ENCODE measurements around the gene SPESP1. TPM values are rescaled to one million over a fixed set of nuclear protein-coding genes. Genes with fewer than 3 reads are reported as not detected.

Gene SPESP1
- total and polyA plus RNA-seq, 9 of the 15 experiments (the other 6 are each of a cell fraction or from before 2014, with no cell fraction given) = not detected

- ATAC-seq (no peak), FAIRE-seq (no peak), DNase-seq (ENCODE audit: extremely low read depth in 1 of 4, low spot score in 3 of 4) (no peak)
- Histone ChIP-seq H3K9me3 (replicated peaks; ENCODE audit: control insufficient read depth, insufficient read depth, low read depth, low read length) (no peaks in the 10 kb centered on the region), H3K9me1 (ENCODE audit: control insufficient read depth, insufficient read depth, low read length) (no peaks in the 10 kb centered on the region), H3K9ac (ENCODE audit: insufficient read depth in 1 of 2, low read depth in 2 of 2, low read length in 2 of 2) (no peak overlapping the region), H4K20me1 (replicated peaks; ENCODE audit: control insufficient read depth, insufficient read depth, low read length) (no peaks in the 10 kb centered on the region), H3K4me3 (no peak overlapping the region), H2AFZ (ENCODE audit: low read depth, low read length) (no peak overlapping the region), H3K27ac (ENCODE audit: extremely low read depth, low read depth, low read length) (no peak overlapping the region), H3K4me1 (replicated peaks in 1 of 2; ENCODE audit: control insufficient read depth in 2 of 2, insufficient read depth in 2 of 2, low read length in 2 of 2) (no peaks in the 10 kb centered on the region), H3K36me3 (ENCODE audit: control insufficient read depth, insufficient read depth, low read length) (no peaks in the 10 kb centered on the region), H3K27me3 (ENCODE audit: control insufficient read depth in 2 of 2, insufficient read depth in 2 of 2, low read length in 2 of 2) (peaks cover 2 to 4% of the 10 kb centered on the region in 2 experiments; a peak in 4 of 5 replicates), H3K4me2 (ENCODE audit: insufficient read depth, low read length) (no peak overlapping the region), H3K79me2 (ENCODE audit: control insufficient read depth, insufficient read depth, low read length) (no peaks in the 10 kb centered on the region)
- ChIA-PET POLR2A (no interaction called here), CTCF (ENCODE audit: low intra/inter-chr PET ratio) (no interaction called here)
- WGBS (ENCODE audit: insufficient coverage, low coverage, missing lambda C conversion rate) = 0% methylated on average over 2 of the region's 2 CpGs
- TF ChIP-seq ZC3H8 (IDR thresholded peaks at IDR 0.05) (no peak), CTBP1 (IDR thresholded peaks at IDR 0.05; ENCODE audit: borderline replicate concordance) (no peak), ZC3H11A (IDR thresholded peaks at IDR 0.05; ENCODE audit: low read depth, low read length) (no peak), TOE1 (IDR thresholded peaks at IDR 0.05; ENCODE audit: borderline replicate concordance) (no peak), TOE1 (CRISPR knock-in tag; IDR thresholded peaks at IDR 0.05; ENCODE audit: borderline replicate concordance, low read depth) (no peak), ZNF785 (CRISPR knock-in tag; IDR thresholded peaks at IDR 0.05) (no peak), FOXA3 (CRISPR knock-in tag; conservative IDR thresholded peaks at IDR 0.05 in 1 of 2, IDR thresholded peaks at IDR 0.05 in 1 of 2) (no peak), NFIC (IDR thresholded peaks at IDR 0.05) (no peak)
- intact Hi-C loops (cut with micrococcal nuclease) = no loop called here
- in situ Hi-C loops (cut with MboI) = no loop called here
- no TSS peak for BruUV-seq (replicated peaks)
Measured at GRCh38 chr15:68907396-68907923, 22.9 kb upstream of the SPESP1 start.

Data from K562 (cell line).